Measurements from ENCODE around the gene OR2F2.

DNA sequence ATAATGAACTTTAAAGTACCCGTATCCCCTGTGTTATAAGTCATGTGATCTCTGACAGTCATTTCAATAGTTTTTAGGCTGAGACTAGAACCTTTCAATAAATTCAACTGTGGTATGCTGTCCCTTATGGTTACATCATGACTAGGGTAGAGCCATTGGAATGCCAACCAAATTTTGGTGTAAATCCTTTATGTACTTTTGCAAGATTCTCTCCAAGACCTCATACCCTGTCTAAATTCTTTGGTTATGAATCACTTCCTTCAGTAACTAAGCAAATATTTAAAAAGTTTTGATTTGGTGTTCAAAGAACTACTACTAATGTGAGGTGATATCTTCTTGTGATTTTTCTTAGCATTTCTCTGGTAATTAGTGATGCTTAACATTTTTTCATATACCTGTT is 44.3 kb downstream of the OR2F2 start:
- TF ChIP-seq, protein P1, sequence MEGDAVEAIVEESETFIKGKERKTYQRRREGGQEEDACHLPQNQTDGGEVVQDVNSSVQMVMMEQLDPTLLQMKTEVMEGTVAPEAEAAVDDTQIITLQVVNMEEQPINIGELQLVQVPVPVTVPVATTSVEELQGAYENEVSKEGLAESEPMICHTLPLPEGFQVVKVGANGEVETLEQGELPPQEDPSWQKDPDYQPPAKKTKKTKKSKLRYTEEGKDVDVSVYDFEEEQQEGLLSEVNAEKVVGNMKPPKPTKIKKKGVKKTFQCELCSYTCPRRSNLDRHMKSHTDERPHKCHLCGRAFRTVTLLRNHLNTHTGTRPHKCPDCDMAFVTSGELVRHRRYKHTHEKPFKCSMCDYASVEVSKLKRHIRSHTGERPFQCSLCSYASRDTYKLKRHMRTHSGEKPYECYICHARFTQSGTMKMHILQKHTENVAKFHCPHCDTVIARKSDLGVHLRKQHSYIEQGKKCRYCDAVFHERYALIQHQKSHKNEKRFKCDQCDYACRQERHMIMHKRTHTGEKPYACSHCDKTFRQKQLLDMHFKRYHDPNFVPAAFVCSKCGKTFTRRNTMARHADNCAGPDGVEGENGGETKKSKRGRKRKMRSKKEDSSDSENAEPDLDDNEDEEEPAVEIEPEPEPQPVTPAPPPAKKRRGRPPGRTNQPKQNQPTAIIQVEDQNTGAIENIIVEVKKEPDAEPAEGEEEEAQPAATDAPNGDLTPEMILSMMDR (conservative IDR thresholded peaks at IDR 0.05 in 1 of 2, IDR thresholded peaks at IDR 0.05 in 1 of 2; ENCODE audit: extremely low read depth in 1 of 2, insufficient read depth in 1 of 2, low read depth in 1 of 2, low read length in 2 of 2), result no peak
- no peak for TF ChIP-seq EZH2 (IDR thresholded peaks at IDR 0.05; ENCODE audit: borderline replicate concordance, low read length)

Data from mammary epithelial cell (primary cell).